HG03342 (cell line): Measurements from ENCODE around the gene CC2D1A.
"Not testable (repeated sequence)": the region's sequence is repeated elsewhere in the genome, so short reads cannot be mapped to it uniquely, and the experiment has no call there.

Experiments used
- ATAC-seq: cut with Tn5 transposase; IDR thresholded peaks from one replicate; pipeline ENCODE4 v1.9.1; 2021; ENCODE audit warnings: mild to moderate bottlenecking, moderate library complexity; ENCODE audit not compliant: unreplicated experiment

The CC2D1A gene

GRCh38 chr19:13902993-13903555 is 2.9 kb upstream of the CC2D1A start:
- no peak for ATAC-seq

DNA sequence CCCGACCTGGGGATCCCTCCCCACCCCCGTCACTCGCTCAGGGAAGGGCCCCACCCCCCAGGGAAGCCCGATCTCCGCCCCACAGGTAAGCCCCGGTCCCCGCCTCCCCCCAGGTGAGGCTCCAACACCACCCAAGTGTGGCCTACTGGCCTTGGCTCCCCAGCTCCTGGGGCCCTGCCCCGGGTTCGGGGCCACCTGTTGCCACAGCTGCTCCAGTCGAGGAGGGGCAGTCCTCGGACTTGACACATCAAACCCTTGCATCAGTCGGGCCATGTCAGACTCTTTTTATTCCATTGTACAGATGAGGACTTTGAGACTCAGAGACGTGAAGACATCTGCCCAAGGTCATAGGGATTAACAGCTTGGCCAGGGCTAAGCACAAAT is 512 bp downstream of the CC2D1A start:
- ATAC-seq: peak; percentile 23

- ATAC-seq: no peak
Observed at GRCh38 chr19:13906910-13907309, 909 bp downstream of the CC2D1A start.

DNA sequence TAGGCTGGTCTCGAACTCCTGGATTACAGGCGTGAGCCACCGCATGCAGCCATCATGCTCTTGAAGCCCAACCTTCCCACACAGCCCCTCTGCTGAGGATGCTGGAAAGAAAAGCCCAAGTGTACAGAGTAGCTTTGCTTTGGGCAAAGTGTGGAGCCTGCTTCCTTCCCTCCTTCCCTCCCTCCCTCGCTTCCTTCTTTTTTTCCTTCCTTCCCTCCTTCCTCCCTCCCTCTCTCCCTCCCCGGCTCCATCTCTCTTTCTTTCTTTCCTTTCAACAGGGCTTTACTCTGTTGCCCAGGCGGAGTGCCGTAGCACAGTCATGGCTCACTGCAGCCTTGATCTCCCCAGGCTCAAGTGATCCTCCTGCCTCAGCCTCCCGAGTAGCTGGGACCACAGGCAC is 2.7 kb downstream of the CC2D1A start:
- no peak for ATAC-seq

DNA sequence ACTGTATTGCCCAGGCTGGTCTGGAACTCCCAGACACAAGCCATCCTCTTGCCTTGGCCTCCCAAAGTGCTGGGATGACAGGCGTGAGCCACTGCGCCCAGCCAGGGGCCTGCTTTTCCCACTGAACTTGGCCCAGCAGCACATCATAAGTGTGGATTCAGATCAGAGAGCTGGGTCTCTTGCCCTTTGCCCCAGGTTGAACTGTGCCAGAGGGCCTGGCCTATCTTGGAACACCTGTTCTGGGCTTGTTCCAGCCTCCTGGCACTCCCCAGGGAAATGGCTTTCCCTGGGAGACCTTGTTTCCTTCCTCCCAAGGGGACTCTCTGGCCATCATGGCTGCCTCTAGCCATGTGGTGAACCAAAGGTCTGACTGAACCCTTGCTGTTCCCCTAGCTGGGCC is 3.4 kb downstream of the CC2D1A start:
- ATAC-seq: no peak

- no peak for ATAC-seq
Observed at GRCh38 chr19:13913352-13913751, 7.4 kb downstream of the CC2D1A start.

GRCh38 chr19:13914777-13915176 is 8.8 kb downstream of the CC2D1A start:
- ATAC-seq: no peak

GRCh38 chr19:13917888-13918406 is 11.9 kb downstream of the CC2D1A start:
- ATAC-seq: no peak

GRCh38 chr19:13918726-13919411 is 12.9 kb downstream of the CC2D1A start:
- no peak for ATAC-seq

- ATAC-seq: no peak
Observed at GRCh38 chr19:13920524-13920923, 14.5 kb downstream of the CC2D1A start.

- no peak for ATAC-seq
Observed at GRCh38 chr19:13920940-13921747, 15.1 kb downstream of the CC2D1A start.

DNA sequence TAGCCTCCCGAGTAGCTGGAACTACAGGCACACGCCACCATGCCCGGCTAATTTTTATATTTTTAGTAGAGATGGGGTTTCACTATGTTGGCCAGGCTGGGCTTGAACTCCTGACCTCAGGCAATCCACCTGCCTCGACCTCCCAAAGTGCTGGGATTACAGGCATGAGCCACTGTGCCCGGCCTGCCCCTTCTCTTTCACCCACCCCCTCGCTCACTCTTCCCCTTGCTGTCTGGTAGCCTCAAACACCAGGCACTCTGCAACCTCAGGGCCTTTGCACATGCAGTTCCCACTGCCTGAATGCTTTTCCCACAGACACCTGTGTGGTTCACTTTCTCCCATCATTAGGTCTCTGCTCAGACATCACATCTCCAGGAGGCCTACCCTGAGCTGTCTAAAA is 16.1 kb downstream of the CC2D1A start:
- ATAC-seq: not testable (repeated sequence)

DNA sequence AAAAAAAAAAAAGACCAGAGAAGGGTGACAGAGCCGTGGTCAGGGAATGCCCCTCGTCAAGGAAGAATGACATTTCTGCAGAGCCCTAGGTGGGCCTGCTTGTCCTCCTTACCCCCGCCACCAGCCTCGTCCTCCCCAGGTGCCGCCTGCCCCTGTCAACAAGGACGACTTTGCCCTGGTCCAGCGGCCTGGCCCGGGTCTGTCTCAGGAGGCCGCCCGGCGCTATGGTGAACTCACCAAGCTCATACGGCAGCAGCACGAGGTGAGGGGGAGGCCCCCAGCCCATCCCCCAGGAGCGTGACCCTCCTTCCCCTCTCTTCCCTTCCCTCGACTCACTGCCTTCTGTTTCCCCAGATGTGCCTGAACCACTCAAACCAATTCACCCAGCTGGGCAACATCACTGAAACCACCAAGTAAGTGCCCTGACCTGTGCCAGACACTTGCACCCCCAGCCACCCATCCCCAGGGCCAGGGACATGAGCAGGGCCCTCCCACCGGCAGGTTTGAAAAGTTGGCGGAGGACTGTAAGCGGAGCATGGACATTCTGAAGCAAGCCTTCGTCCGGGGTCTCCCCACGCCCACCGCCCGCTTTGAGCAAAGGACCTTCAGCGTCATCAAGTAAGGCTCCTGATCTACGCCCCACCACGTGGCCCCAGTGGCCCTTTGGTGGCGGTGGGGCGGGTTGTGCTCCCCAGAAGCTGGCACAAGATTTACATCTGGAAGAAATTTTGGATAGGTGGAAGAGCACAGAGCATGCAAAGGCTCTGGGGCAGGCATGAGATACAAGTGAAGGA is 17.4 kb downstream of the CC2D1A start:
- no peak for ATAC-seq

- no peak for ATAC-seq
Observed at GRCh38 chr19:13926010-13926409, 20.0 kb downstream of the CC2D1A start.

GRCh38 chr19:13926715-13927114 is 20.7 kb downstream of the CC2D1A start:
- no peak for ATAC-seq

- ATAC-seq: no peak
Observed at GRCh38 chr19:13929340-13929739, 23.3 kb downstream of the CC2D1A start.

DNA sequence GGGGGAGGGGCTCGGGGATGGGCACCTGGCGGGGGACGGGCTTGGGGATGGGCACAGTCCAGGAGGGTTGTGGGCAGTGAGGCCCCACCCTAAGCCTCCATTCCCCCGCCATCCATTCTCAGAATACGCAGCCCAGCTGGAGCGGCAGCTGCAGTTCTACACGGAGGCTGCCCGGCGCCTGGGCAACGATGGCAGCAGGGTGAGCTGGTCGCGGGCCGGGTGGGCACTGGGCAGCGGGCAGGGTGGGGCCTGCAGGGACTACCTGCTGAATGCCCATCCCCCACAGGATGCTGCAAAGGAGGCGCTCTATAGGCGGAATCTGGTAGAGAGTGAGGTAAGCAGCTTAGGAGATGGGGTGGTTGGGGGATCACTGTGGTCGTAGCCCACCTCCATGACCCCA is 24.0 kb downstream of the CC2D1A start:
- no peak for ATAC-seq

DNA sequence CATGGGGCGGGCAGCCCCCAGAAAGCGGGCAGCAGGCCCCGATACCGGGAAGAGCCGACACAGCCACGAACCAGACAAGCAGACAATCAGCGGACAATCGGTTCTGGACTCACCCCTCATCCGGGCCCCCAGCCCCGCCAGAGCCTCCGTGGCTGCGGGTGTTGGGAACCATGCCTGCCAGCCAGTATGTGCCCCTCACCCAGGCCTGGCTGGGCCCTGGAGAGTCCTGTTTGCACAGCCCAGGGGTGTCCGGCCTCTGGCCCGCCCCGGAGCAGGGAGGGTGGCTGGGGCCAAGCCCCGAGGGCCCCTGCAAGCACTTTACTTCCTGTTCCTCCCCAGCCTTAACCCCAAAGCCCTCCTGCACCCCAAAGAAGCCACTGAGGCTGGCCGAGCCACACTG is 24.4 kb downstream of the CC2D1A start:
- no peak for ATAC-seq

DNA sequence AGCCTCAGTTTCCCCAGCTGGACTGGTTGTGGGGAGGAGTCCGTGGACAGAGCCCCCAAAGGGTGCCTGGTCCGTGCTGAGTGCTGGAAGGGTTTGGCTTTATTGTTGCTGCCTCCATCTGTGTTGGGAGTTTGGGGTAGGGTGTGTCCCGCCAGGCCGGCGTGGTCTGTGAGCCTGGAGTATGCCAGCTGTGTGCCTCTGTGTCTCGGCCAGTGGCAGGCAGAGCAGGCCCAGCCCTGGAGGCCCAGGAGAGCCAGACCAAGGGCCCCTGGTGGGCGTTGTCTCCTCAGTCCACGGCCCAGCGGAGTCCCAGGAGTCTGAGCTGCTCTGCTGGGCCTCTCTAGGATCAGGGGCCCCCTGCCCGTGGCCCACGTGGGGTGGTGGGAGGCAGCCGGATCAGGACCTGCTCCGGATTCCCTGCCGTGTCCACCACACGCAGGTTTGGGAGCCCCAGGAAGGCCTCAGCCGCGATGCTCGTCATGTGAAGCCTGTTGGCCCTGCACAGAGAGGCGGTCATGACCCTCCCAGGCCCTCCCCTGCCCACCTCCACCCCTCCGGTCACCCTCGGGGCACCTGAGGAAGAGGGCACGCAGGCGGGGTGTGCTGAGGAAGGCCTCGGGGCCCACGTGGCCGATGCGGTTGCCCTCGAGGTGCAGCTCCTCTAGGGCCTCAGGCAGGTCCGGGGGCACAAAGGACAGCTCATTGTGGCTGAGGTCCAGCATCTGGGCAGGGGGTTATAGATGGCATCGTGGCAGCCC is 25.6 kb downstream of the CC2D1A start:
- no peak for ATAC-seq

DNA sequence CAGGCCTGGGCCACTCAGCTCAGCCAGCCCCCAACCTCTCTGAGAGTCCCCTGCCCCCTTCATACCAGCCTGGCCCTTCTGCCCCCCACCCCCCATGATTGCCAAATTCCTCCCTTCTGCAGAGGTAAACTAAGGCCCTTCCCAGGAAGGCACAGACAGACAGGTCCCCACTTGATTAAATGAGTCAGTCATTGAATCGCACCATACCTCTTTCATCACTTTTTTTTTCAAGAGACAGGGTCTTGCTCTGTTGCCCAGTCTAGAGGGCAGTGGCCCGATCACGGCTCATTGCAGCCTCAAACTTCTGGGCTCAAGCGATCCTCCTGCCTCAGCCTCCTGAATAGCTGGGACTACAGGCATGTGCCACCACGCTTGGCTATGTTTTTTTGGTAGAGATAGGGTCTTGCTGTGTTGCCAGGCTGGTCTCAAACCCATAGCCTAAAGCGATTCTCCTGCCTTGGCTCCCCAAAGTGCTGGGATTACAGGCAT is 26.2 kb downstream of the CC2D1A start:
- no peak for ATAC-seq
